IPS-15b (cell line): ENCODE data around the gene PDK2.

Source experiments
- H3K27me3 ChIP-seq: one replicate; pipeline ENCODE4 v1.6.1; 2013; ENCODE audit warnings: low read length; ENCODE audit not compliant: control insufficient read depth, insufficient read depth
- H3K36me3 ChIP-seq: one replicate; pipeline ENCODE4 v1.6.1; 2013; ENCODE audit warnings: low read length; ENCODE audit not compliant: control insufficient read depth, insufficient read depth
- H3K4me1 ChIP-seq: one replicate; pipeline ENCODE4 v1.6.1; 2013; ENCODE audit warnings: mild to moderate bottlenecking, low read length; ENCODE audit not compliant: control insufficient read depth, insufficient read depth
- H3K4me3 ChIP-seq: one replicate; pipeline ENCODE4 v1.5.1; 2013; ENCODE audit warnings: low read depth, low read length
- H3K9ac ChIP-seq: one replicate; pipeline ENCODE4 v1.6.1; 2013; ENCODE audit warnings: low read depth, mild to moderate bottlenecking, low read length
- H3K9me3 ChIP-seq: one replicate; pipeline ENCODE4 v1.6.1; 2013; ENCODE audit warnings: mild to moderate bottlenecking, low read length; ENCODE audit not compliant: control insufficient read depth, insufficient read depth

Gene PDK2

GRCh38 chr17:50114849-50115357 lies 19.8 kb downstream of the PDK2 start:
- Histone ChIP-seq H3K9ac (no peak overlapping the region), H3K36me3 (peaks cover 5% of the 10 kb centered on the region), H3K9me3 (no peaks in the 10 kb centered on the region), H3K27me3 (peaks cover 19% of the 10 kb centered on the region), H3K4me3 (no peak overlapping the region), H3K4me1 (peaks cover 5% of the 10 kb centered on the region)

- Histone ChIP-seq H3K27me3 (peaks cover 24% of the 10 kb centered on the region), H3K4me1 (peaks cover 5% of the 10 kb centered on the region), H3K9ac (no peak overlapping the region), H3K4me3 (no peak overlapping the region), H3K36me3 (no peaks in the 10 kb centered on the region), H3K9me3 (no peaks in the 10 kb centered on the region)
These were observed 20.6 kb downstream of the PDK2 start for GRCh38 chr17:50115756-50116155.

GRCh38 chr17:50117202-50118051 lies 22.3 kb downstream of the PDK2 start:
- no peaks in the 10 kb centered on the region for H3K36me3 ChIP-seq
- peaks cover 26% of the 10 kb centered on the region for H3K27me3 ChIP-seq
- peaks cover 5% of the 10 kb centered on the region for H3K4me1 ChIP-seq
- H3K9ac ChIP-seq = no peak overlapping the region
- no peaks in the 10 kb centered on the region for H3K9me3 ChIP-seq
- H3K4me3 ChIP-seq = peak overlapping the region; percentile 39

- Histone ChIP-seq H3K9ac (no peak overlapping the region), H3K9me3 (no peaks in the 10 kb centered on the region), H3K27me3 (peaks cover 26% of the 10 kb centered on the region), H3K36me3 (no peaks in the 10 kb centered on the region), H3K4me3 (no peak overlapping the region), H3K4me1 (peaks cover 8% of the 10 kb centered on the region)
These were observed 23.1 kb downstream of the PDK2 start for GRCh38 chr17:50118076-50118827.

- H3K27me3 ChIP-seq = peaks cover 26% of the 10 kb centered on the region
- no peak overlapping the region for H3K4me3 ChIP-seq
- H3K9me3 ChIP-seq = no peaks in the 10 kb centered on the region
- no peak overlapping the region for H3K9ac ChIP-seq
- peaks cover 11% of the 10 kb centered on the region for H3K4me1 ChIP-seq
- no peaks in the 10 kb centered on the region for H3K36me3 ChIP-seq
These were observed 23.7 kb downstream of the PDK2 start for GRCh38 chr17:50118828-50119218.

GRCh38 chr17:50120475-50121253 lies 25.5 kb downstream of the PDK2 start:
- H3K4me1 ChIP-seq = peaks cover 13% of the 10 kb centered on the region
- H3K27me3 ChIP-seq = peaks cover 26% of the 10 kb centered on the region
- H3K9me3 ChIP-seq = no peaks in the 10 kb centered on the region
- no peak overlapping the region for H3K4me3 ChIP-seq
- H3K9ac ChIP-seq = no peak overlapping the region
- H3K36me3 ChIP-seq = no peaks in the 10 kb centered on the region

GRCh38 chr17:50122945-50123344 lies 27.8 kb downstream of the PDK2 start:
- Histone ChIP-seq H3K4me1 (peaks cover 15% of the 10 kb centered on the region), H3K9ac (no peak overlapping the region), H3K9me3 (no peaks in the 10 kb centered on the region), H3K27me3 (peaks cover 26% of the 10 kb centered on the region), H3K36me3 (no peaks in the 10 kb centered on the region), H3K4me3 (no peak overlapping the region)

- H3K9me3 ChIP-seq = no peaks in the 10 kb centered on the region
- H3K9ac ChIP-seq = peak overlapping the region; percentile 37
- H3K36me3 ChIP-seq = no peaks in the 10 kb centered on the region
- peaks cover 18% of the 10 kb centered on the region for H3K27me3 ChIP-seq
- peaks cover 17% of the 10 kb centered on the region for H3K4me1 ChIP-seq
- no peak overlapping the region for H3K4me3 ChIP-seq
These were observed 28.6 kb downstream of the PDK2 start for GRCh38 chr17:50123649-50124349.

- Histone ChIP-seq H3K4me3 (no peak overlapping the region), H3K4me1 (peaks cover 17% of the 10 kb centered on the region), H3K9me3 (no peaks in the 10 kb centered on the region), H3K27me3 (peaks cover 2% of the 10 kb centered on the region), H3K9ac (no peak overlapping the region), H3K36me3 (no peaks in the 10 kb centered on the region)
These were observed 30.4 kb downstream of the PDK2 start for GRCh38 chr17:50125420-50125997.

- no peaks in the 10 kb centered on the region for H3K9me3 ChIP-seq
- peaks cover 27% of the 10 kb centered on the region for H3K4me1 ChIP-seq
- H3K36me3 ChIP-seq = no peaks in the 10 kb centered on the region
- H3K9ac ChIP-seq = no peak overlapping the region
- peak overlapping the region; percentile 76 for H3K4me3 ChIP-seq
- peaks cover 3% of the 10 kb centered on the region for H3K27me3 ChIP-seq
These were observed 32.7 kb downstream of the PDK2 start for GRCh38 chr17:50127697-50128361.
